Measurements from ENCODE around the gene EPC1. TPM values are rescaled to one million over a fixed set of nuclear protein-coding genes. Genes with fewer than 3 reads are reported as not detected.
A peak's percentile ranks its signal among the peaks of the same experiment; 100 is the strongest.

Gene EPC1
- total and polyA plus RNA-seq, 2 donors from 2014 or later, result 12.3 to 42.6 TPM

DNA sequence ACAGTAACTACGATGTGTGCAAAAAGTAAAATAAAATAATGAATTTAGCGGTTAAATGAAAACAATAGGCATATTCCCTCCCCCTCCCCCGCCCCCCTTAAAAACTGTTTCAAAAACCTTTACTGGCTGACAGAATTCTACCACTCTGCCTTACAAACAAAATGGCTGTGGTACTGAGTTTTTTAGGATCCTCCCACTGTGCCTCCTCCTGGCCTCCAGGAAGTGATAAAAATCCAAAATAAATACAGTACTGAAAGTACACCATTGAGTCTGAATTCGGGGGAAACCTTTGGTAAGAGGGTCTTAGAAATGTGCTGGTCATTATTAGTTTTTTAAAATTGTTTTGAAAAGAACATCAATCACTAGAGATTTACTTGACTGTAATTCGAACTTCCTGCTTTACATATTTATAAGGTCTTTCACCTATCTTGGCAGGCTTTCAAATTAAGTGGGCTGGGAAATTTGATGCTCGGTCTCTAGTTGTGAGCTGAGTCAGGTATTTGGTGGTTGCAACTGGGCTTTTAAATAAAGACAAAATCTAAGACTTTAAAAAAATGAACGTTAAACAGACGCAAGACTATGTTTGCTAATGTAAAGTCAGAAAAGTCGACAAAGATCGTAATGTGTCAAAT, 32.5 kb upstream of the EPC1 start:
- DNase-seq (peak in 4 of 5 donors; percentile 61 to 91 (median 77)), FAIRE-seq (no peak)
- Histone ChIP-seq H3K36me3 (ENCODE audit: control insufficient read depth in 2 of 3, insufficient read depth in 3 of 3, low read length in 3 of 3) (no peaks in the 10 kb centered on the region), H3K27ac (ENCODE audit: low read depth in 2 of 2, low read length in 2 of 2) (peak overlapping the region; percentile 62 to 75), H3K27me3 (ENCODE audit: control insufficient read depth, insufficient read depth, low read length) (no peaks in the 10 kb centered on the region), H3K4me1 (ENCODE audit: control insufficient read depth in 2 of 3, insufficient read depth in 2 of 3, low read depth in 1 of 3, low read length in 3 of 3) (no peaks in the 10 kb centered on the region), H3K9me3 (ENCODE audit: control insufficient read depth in 2 of 3, insufficient read depth in 1 of 3, low read length in 3 of 3) (no peaks in the 10 kb centered on the region), H3K9ac (ENCODE audit: low read length in 3 of 3) (peak overlapping the region in 2 of 3 donors; percentile 86 to 96), H3K4me3 (ENCODE audit: low read length in 3 of 3) (peak overlapping the region; percentile 96 to 97 (median 96))
- intact Hi-C loops (cut with DNase I), result no loop called here
- TF ChIP-seq, protein P1, sequence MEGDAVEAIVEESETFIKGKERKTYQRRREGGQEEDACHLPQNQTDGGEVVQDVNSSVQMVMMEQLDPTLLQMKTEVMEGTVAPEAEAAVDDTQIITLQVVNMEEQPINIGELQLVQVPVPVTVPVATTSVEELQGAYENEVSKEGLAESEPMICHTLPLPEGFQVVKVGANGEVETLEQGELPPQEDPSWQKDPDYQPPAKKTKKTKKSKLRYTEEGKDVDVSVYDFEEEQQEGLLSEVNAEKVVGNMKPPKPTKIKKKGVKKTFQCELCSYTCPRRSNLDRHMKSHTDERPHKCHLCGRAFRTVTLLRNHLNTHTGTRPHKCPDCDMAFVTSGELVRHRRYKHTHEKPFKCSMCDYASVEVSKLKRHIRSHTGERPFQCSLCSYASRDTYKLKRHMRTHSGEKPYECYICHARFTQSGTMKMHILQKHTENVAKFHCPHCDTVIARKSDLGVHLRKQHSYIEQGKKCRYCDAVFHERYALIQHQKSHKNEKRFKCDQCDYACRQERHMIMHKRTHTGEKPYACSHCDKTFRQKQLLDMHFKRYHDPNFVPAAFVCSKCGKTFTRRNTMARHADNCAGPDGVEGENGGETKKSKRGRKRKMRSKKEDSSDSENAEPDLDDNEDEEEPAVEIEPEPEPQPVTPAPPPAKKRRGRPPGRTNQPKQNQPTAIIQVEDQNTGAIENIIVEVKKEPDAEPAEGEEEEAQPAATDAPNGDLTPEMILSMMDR (IDR thresholded peaks at IDR 0.05; ENCODE audit: borderline replicate concordance, extremely low read depth, insufficient read depth), result no peak

DNA sequence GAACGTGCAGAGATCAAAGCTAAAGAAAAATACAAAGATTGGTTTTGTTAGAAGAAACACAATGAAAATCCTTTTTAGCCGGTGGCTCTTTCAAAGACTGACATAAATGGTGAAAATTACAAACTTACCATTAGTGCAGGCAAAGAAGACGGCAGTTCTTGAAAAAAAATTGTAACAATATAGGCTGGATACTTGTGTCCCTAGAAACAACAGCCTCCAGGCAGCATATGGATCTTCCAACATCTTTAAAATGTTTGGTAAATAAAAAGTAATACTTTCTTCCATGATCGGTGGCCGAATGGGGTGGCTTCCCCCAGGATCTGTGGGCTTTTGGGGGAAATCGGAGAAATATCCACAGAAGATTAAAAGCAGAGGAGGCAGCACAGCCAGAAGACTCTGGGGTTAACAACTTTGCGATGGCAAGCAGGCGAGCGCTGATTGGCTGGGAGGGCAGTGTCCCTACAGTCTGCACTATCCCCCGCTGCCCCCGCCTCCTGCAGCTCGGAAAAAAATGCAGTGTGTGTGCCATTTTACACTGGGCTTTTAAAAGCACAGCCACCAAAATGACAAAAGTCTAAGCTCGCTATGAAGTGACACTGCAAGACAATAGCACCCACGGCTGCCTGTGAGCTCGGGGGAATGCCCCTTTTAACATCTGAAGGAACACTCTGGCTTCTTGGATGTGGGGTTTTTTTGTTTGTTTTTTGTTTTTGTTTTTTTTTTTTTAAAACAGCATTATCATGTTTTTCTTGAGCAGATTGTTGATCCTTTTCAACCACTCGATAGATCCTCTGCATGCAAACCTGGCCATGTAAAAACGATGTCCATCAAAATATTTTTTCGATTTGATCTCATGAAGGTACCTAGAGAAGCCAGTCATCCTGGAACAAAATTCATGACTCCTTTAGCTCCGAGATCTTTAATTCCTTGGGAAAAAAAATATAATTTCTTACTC, 31.7 kb upstream of the EPC1 start:
- Histone ChIP-seq H3K36me3 (ENCODE audit: control insufficient read depth in 2 of 3, insufficient read depth in 3 of 3, low read length in 3 of 3) (no peaks in the 10 kb centered on the region), H3K4me1 (ENCODE audit: control insufficient read depth in 2 of 3, insufficient read depth in 2 of 3, low read depth in 1 of 3, low read length in 3 of 3) (no peaks in the 10 kb centered on the region), H3K9ac (ENCODE audit: low read length in 3 of 3) (peak overlapping the region; percentile 52 to 96 (median 86)), H3K4me3 (ENCODE audit: low read length in 3 of 3) (peak overlapping the region; percentile 96 to 97 (median 96)), H3K27ac (ENCODE audit: low read depth in 2 of 2, low read length in 2 of 2) (peak overlapping the region; percentile 26 to 75), H3K27me3 (ENCODE audit: control insufficient read depth, insufficient read depth, low read length) (no peaks in the 10 kb centered on the region), H3K9me3 (ENCODE audit: control insufficient read depth in 2 of 3, insufficient read depth in 1 of 3, low read length in 3 of 3) (no peaks in the 10 kb centered on the region)
- TF ChIP-seq, protein P1 (IDR thresholded peaks at IDR 0.05; ENCODE audit: borderline replicate concordance, extremely low read depth, insufficient read depth), result no peak
- DNase-seq (peak; percentile 95 to 99 (median 97)), FAIRE-seq (peak; percentile 44)
- intact Hi-C loops (cut with DNase I), result no loop called here

- intact Hi-C loops (cut with DNase I), result no loop called here
- no peak for FAIRE-seq
Observed at GRCh38 chr10:32377458-32378259, 30.7 kb upstream of the EPC1 start.

More at GRCh38 chr10:32377458-32378259, 30.7 kb upstream of the EPC1 start:
- H3K36me3 ChIP-seq (ENCODE audit: control insufficient read depth in 2 of 3, insufficient read depth in 3 of 3, low read length in 3 of 3), result no peaks in the 10 kb centered on the region
- H3K9me3 ChIP-seq (ENCODE audit: control insufficient read depth in 2 of 3, insufficient read depth in 1 of 3, low read length in 3 of 3), result no peaks in the 10 kb centered on the region
- H3K27ac ChIP-seq (ENCODE audit: low read depth in 2 of 2, low read length in 2 of 2), result peak overlapping the region; percentile 20 to 41
- H3K9ac ChIP-seq (ENCODE audit: low read length in 3 of 3), result peak overlapping the region; percentile 64 to 96 (median 80)
- peak in 4 of 5 donors; percentile 51 to 92 (median 72) for DNase-seq
- peak overlapping the region; percentile 96 to 97 (median 96) for H3K4me3 ChIP-seq (ENCODE audit: low read length in 3 of 3)
- H3K4me1 ChIP-seq (ENCODE audit: control insufficient read depth in 2 of 3, insufficient read depth in 2 of 3, low read depth in 1 of 3, low read length in 3 of 3), result no peaks in the 10 kb centered on the region
- no peaks in the 10 kb centered on the region for H3K27me3 ChIP-seq (ENCODE audit: control insufficient read depth, insufficient read depth, low read length)
- TF ChIP-seq, protein P1 (IDR thresholded peaks at IDR 0.05; ENCODE audit: borderline replicate concordance, extremely low read depth, insufficient read depth), result peak; percentile 6

Data from kidney (tissue), 14 donors.